GM06990 (cell line): ENCODE data around the gene MTA1.

Source experiments
- DNase-seq: peaks from one replicate; pipeline ENCODE4 v3.0.0-alpha.2; 2011; ENCODE audit not compliant: insufficient read length; ENCODE audit errors: extremely low read depth
- H3K27me3 ChIP-seq: replicated peaks from 2 replicates; pipeline ENCODE4 v1.6.0; 2011; ENCODE audit warnings: low read length; ENCODE audit not compliant: control insufficient read depth, insufficient read depth
- H3K36me3 ChIP-seq: 2 replicates; pipeline ENCODE4 v1.5.1; 2011; ENCODE audit warnings: low read length; ENCODE audit not compliant: control insufficient read depth, insufficient read depth
- H3K4me3 ChIP-seq: replicated peaks from 2 replicates; pipeline ENCODE4 v1.5.1; 2011; ENCODE audit warnings: low read depth, mild to moderate bottlenecking, control low read depth, low read length
- CTCF ChIP-seq: IDR thresholded peaks from 2 replicates; pipeline ENCODE4 v1.5.1; 2011; ENCODE audit warnings: low read length, control low read depth, mild to moderate bottlenecking, inconsistent platforms; ENCODE audit not compliant: insufficient read depth, poor library complexity, severe bottlenecking

MTA1 gene

GRCh38 chr14:105413544-105413886, 6.1 kb upstream of the MTA1 start:
- H3K4me3 ChIP-seq = no peak overlapping the region
- no peak for DNase-seq
- H3K36me3 ChIP-seq = no peaks in the 10 kb centered on the region
- TF ChIP-seq CTCF = no peak
- no peaks in the 10 kb centered on the region for H3K27me3 ChIP-seq

- peak overlapping the region; percentile 51 for H3K4me3 ChIP-seq
- H3K27me3 ChIP-seq = no peaks in the 10 kb centered on the region
- DNase-seq = peak; percentile 83
- peak; percentile 21 for TF ChIP-seq CTCF
- H3K36me3 ChIP-seq = no peaks in the 10 kb centered on the region
Measured at GRCh38 chr14:105414456-105415371, 4.9 kb upstream of the MTA1 start.

- H3K27me3 ChIP-seq = no peaks in the 10 kb centered on the region
- H3K36me3 ChIP-seq = no peaks in the 10 kb centered on the region
- no peak overlapping the region; the same call in 1 of the 2 replicates for H3K4me3 ChIP-seq
- TF ChIP-seq CTCF = no peak
- DNase-seq = no peak
Measured at GRCh38 chr14:105415481-105416428, 3.9 kb upstream of the MTA1 start.

- DNase-seq = no peak
- no peak for TF ChIP-seq CTCF
Measured at GRCh38 chr14:105416671-105417070, 3.0 kb upstream of the MTA1 start.

GRCh38 chr14:105417690-105418121, 1.9 kb upstream of the MTA1 start:
- Histone ChIP-seq H3K27me3 (no peaks in the 10 kb centered on the region), H3K36me3 (no peaks in the 10 kb centered on the region), H3K4me3 (no peak overlapping the region)
- TF ChIP-seq CTCF = no peak
- DNase-seq = no peak

More at GRCh38 chr14:105416671-105417070, 3.0 kb upstream of the MTA1 start:
- Histone ChIP-seq H3K27me3 (no peaks in the 10 kb centered on the region), H3K4me3 (no peak overlapping the region), H3K36me3 (no peaks in the 10 kb centered on the region)
